Measurements from ENCODE around the gene PDXP. TPM values are rescaled to one million over a fixed set of nuclear protein-coding genes. Genes with fewer than 3 reads are reported as not detected.
A peak's percentile ranks its signal among the peaks of the same experiment; 100 is the strongest.

PDXP gene
- total and polyA plus RNA-seq, 2 of the 13 experiments (the other 11 are each of a cell fraction or from before 2014, with no cell fraction given) = 58.2 to 70.6 TPM

- TF ChIP-seq ZNF276 (CRISPR knock-in tag; IDR thresholded peaks at IDR 0.05; ENCODE audit: low read depth) = 0 out of 2 replicates have a peak, but pooled peaks have one; percentile 17
- TF ChIP-seq GABPA (IDR thresholded peaks at IDR 0.05; ENCODE audit: low read depth, low read length) = no peak
- TF ChIP-seq GABPA (CRISPR knock-in tag; IDR thresholded peaks at IDR 0.05; ENCODE audit: low read depth) = no peak
- no peak for TF ChIP-seq ZMAT3 (CRISPR knock-in tag; conservative IDR thresholded peaks at IDR 0.05)
- TF ChIP-seq NFKBIZ (CRISPR knock-in tag; IDR thresholded peaks at IDR 0.05) = no peak
- TF ChIP-seq SAP130 (CRISPR knock-in tag; IDR thresholded peaks at IDR 0.05; ENCODE audit: low read depth) = peak; percentile 71
- TF ChIP-seq ZNF670 (CRISPR knock-in tag; IDR thresholded peaks at IDR 0.05; ENCODE audit: borderline replicate concordance) = no peak
- TF ChIP-seq ZNF800 (CRISPR knock-in tag; IDR thresholded peaks at IDR 0.05) = no peak
- TF ChIP-seq SALL1 (CRISPR knock-in tag; IDR thresholded peaks at IDR 0.05) = no peak; the same call in 1 of the 2 replicates
- TF ChIP-seq RXRB (CRISPR knock-in tag; IDR thresholded peaks at IDR 0.05; ENCODE audit: borderline replicate concordance) = peak; percentile 32; the same call in 1 of the 2 replicates
- TF ChIP-seq KLF9 (CRISPR knock-in tag; IDR thresholded peaks at IDR 0.05; ENCODE audit: low read depth) = 0 out of 2 replicates have a peak, but pooled peaks have one; percentile 42
- no peak for TF ChIP-seq ARNT2 (CRISPR knock-in tag; IDR thresholded peaks at IDR 0.05; ENCODE audit: low read depth)
- no peak for TF ChIP-seq LCORL (IDR thresholded peaks at IDR 0.05)
- peak; percentile 31; the same call in 1 of the 2 replicates for TF ChIP-seq LCORL (CRISPR knock-in tag; IDR thresholded peaks at IDR 0.05)
- TF ChIP-seq GFI1 (CRISPR knock-in tag; IDR thresholded peaks at IDR 0.05; ENCODE audit: borderline replicate concordance) = no peak
- TF ChIP-seq ZNF646 (CRISPR knock-in tag; IDR thresholded peaks at IDR 0.05) = no peak
- TF ChIP-seq HHEX (CRISPR knock-in tag; IDR thresholded peaks at IDR 0.05) = no peak
- no peak for TF ChIP-seq ZNF773 (CRISPR knock-in tag; IDR thresholded peaks at IDR 0.05; ENCODE audit: borderline replicate concordance)
- no peak; the same call in 1 of the 2 replicates for TF ChIP-seq ZBTB7B (CRISPR knock-in tag; IDR thresholded peaks at IDR 0.05)
- TF ChIP-seq SP4 (CRISPR knock-in tag; IDR thresholded peaks at IDR 0.05) = peak; percentile 48; the same call in 1 of the 2 replicates
Measured at GRCh38 chr22:37638391-37639069, 20.0 kb upstream of the PDXP start (continued).

Measured in HepG2 (cell line).